CD4-positive, alpha-beta T cell treated with Interleukin-2 at 100 ng/mL for 4 hours (primary cell): ENCODE measurements around the gene RAB15.

Source experiments
- DNase-seq: peaks from one replicate; pipeline ENCODE4 v3.0.0-alpha.2; 2020; ENCODE audit warnings: low spot score

Gene RAB15

GRCh38 chr14:64990296-64990695 is 18.2 kb upstream of the RAB15 start:
- DNase-seq: peak; percentile 32

DNA sequence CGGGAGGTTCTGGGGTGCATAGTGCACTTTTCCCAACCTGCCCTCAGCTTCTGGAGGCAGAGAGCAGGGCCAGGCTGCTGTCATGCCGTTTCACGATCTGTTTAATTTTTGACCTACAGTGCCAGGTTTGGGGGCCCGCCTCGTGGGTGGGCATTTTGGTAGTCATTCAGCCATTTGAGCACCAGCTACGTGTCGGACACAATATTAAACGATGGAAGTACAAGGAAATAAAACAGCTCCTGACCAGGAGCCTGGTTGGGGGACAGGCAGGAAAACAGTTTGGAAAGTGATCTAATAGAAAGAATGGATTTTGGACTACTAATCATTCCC is 15.3 kb upstream of the RAB15 start:
- no peak for DNase-seq

DNA sequence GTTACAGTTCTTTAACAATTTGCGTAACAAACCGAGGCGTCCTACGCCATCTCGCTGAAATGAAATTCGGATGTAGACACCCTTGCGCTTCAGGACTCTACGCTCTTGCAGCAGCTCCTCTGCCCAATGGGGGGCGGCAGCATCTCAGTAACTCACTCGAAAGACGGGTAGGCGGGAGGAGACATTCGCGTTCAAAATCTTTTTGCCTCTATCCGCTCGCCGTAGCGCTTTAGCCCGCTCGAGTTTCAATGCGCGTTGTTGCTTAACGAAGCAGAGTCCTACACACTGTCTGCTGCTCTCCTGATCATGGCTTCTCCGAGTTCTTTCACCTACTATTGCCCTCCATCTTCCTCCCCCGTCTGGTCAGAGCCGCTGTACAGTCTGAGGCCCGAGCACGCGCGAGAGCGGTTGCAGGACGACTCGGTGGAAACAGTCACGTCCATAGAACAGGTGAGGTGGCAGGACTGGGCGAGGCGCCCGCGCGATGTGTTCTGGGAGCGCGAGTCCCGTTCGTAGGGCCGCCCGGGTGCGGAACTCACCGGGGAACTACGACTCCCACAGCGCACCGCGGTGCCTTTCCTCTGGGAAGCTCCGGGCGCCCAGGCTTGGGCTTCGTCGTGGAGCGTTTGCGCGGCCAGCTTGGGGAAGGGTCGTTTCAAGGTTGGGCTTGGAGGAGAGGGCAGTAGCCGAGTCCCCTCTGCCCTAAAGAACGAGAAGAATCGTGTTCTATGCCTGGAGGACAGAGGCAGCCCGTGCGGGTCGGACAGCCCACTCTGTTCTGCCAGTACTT is 14.7 kb upstream of the RAB15 start, which contains the start of gene FNTB:
Gene FNTB, plus strand, starts transcription at position 248 of the 790 bp plus-strand sequence. Its CDS starts 59 bp downstream, at position 307.
- peak; percentile 97 for DNase-seq

- peak; percentile 66 for DNase-seq
Measured at GRCh38 chr14:64983439-64984310, 11.5 kb upstream of the RAB15 start.

DNA sequence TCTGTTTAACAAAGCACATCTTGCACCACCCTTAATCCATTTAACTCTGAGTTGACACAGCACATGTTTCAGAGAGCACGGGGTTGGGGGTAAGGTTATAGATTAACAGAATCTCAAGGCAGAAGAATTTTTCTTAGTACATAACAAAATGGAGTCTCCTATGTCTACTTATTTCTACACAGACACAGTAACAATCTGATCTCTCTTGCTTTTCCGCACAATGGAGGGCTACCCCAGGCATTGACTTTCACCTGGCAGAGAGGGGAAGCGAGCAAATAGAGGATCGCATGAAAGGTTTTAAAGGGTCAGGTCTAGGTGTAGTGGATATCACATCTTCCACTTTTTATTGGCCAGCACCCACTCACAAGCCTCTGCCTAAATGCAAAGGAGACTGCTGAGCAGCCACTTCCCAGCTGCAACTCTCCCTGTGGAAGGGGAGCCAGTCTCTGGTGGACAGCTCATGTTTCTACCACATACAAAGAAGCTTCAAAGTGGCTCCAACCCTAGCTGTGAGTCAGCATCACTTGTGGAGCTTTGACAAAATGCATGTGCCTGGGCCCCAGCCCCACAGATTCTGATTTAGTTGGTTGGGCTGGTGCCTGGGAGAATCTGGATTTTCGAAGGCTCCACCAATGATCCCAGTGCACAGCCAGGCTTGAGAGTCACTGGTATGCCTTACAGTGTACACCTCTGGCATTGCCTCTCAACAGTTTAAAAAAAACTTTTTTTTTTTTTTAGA is 7.4 kb upstream of the RAB15 start:
- DNase-seq: no peak

DNA sequence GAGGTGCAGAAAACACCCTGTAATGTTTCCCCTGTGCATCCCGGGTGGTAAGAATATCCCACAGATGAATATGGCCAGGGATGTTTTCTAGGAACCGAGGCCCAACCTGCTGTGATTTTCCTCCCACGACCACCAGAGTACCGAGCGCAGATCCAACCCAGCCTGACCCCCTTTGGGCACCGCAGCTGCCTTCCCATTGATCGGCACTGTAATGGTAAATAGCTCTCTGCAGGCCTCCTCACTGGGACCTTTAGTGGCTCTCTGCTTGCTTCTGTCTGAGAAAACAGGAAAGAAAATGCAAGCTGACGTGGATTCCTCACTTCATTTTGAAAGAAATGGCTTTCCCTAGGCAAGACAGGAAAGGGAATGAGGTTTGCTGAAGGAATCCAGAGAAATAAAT is 2.4 kb upstream of the RAB15 start:
- DNase-seq: no peak

- no peak for DNase-seq
Measured at GRCh38 chr14:64973826-64974225, 1.7 kb upstream of the RAB15 start.

DNA sequence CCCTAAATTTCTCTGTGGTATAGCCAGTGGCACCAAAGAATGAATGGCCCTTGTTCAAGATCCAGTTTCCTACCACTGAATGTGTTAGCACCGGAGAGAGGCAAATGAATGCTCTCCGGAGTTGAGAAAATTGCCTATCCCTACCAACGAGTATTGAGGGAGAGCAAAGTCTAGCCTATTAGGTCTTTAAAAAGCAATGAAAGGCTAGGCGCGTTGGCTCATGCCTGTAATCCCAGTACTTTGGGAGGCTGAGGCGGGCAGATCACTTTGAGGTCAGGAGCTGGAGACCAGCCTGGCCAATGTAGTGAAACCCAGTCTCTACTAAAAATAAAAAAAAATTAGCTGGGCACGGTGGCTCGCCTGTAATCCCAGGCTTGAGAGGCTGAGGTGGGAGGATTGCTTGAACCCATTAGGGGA is 898 bp upstream of the RAB15 start:
- DNase-seq: no peak

GRCh38 chr14:64971491-64971942 is 619 bp downstream of the RAB15 start:
- DNase-seq: no peak

- no peak for DNase-seq
Measured at GRCh38 chr14:64970776-64971477, 1.2 kb downstream of the RAB15 start.

- DNase-seq: no peak
Measured at GRCh38 chr14:64970041-64970440, 2.1 kb downstream of the RAB15 start.

GRCh38 chr14:64968651-64969050 is 3.5 kb downstream of the RAB15 start:
- no peak for DNase-seq

DNA sequence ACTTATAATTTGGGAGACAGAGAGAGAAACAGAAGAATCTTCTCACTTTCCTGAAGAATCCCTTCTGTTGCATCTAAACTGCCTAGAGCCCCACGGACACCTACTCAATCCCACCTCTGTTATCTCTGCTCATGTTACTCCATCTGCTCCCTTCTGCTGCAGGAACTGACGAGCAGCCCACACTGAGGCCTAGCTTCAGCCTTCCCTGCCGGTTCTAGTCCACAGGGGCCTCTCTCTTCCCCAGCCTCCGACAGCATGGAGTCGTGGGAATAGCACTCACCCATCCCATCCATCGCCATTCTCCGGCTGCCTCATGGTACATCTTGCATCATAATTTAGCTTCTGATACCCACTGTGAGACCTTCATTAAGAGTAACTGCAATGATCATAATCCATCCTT is 4.0 kb downstream of the RAB15 start:
- DNase-seq: no peak

DNA sequence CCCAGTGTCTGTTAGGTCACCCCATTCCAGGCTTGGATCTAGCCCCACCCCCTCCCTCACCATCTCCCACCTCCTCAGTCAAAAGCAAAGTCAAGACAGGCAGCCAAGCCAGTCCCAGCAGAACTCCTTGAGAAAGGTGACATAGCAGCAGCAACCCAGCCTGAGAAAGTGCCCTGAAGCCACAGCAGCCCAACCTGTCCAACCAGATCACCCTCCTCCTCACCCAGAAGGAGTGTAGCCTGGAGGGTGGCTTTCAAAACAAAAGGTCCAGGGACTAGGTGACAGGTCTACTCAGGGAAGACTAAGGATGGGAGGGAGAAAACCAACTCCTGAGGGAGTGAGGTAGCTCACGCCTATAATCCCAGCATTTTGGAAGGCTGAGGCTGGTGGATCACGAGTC is 5.2 kb downstream of the RAB15 start:
- DNase-seq: no peak

- DNase-seq: no peak
Measured at GRCh38 chr14:64965356-64966000, 6.7 kb downstream of the RAB15 start.

GRCh38 chr14:64963611-64964010 is 8.5 kb downstream of the RAB15 start:
- DNase-seq: no peak

- no peak for DNase-seq
Measured at GRCh38 chr14:64960762-64961276, 11.3 kb downstream of the RAB15 start.

- no peak for DNase-seq
Measured at GRCh38 chr14:64958743-64959142, 13.4 kb downstream of the RAB15 start.

- DNase-seq: no peak
Measured at GRCh38 chr14:64958201-64958600, 13.9 kb downstream of the RAB15 start.

- no peak for DNase-seq
Measured at GRCh38 chr14:64956697-64957406, 15.3 kb downstream of the RAB15 start.
